GM12865 (cell line): Measurements from ENCODE around the gene TMOD3.

ENCODE experiments used
- DNase-seq: peaks from one replicate; pipeline ENCODE4 v3.0.0; 2010; ENCODE audit warnings: low read depth
- H3K4me3 ChIP-seq: 2 replicates; pipeline ENCODE4 v1.5.1; 2011; ENCODE audit warnings: mild to moderate bottlenecking, low read depth, low read length, control low read depth
- CTCF ChIP-seq: IDR thresholded peaks from 2 replicates; pipeline ENCODE4 v1.5.1; 2011; ENCODE audit warnings: low read length, control low read depth, low read depth, inconsistent platforms; ENCODE audit not compliant: insufficient read depth; ENCODE audit errors: missing control alignments

Gene TMOD3

GRCh38 chr15:51907136-51907862 lies 77.8 kb downstream of the TMOD3 start:
- no peak for DNase-seq
- no peak for TF ChIP-seq CTCF
- no peak overlapping the region for H3K4me3 ChIP-seq

GRCh38 chr15:51908316-51908715 lies 78.9 kb downstream of the TMOD3 start:
- no peak overlapping the region for H3K4me3 ChIP-seq
- TF ChIP-seq CTCF, result no peak
- DNase-seq, result no peak

GRCh38 chr15:51909584-51909983 lies 80.1 kb downstream of the TMOD3 start:
- DNase-seq, result no peak
- H3K4me3 ChIP-seq, result no peak overlapping the region
- no peak for TF ChIP-seq CTCF

- no peak for DNase-seq
- no peak for TF ChIP-seq CTCF
- H3K4me3 ChIP-seq, result no peak overlapping the region
Observed at GRCh38 chr15:51912528-51912927, 83.1 kb downstream of the TMOD3 start.

GRCh38 chr15:51917493-51917892 lies 88.0 kb downstream of the TMOD3 start:
- no peak overlapping the region for H3K4me3 ChIP-seq
- TF ChIP-seq CTCF, result peak; percentile 27
- peak; percentile 17 for DNase-seq

GRCh38 chr15:51924156-51925068 lies 95.0 kb downstream of the TMOD3 start:
- no peak for TF ChIP-seq CTCF
- no peak for DNase-seq
- no peak overlapping the region for H3K4me3 ChIP-seq
